Fibroblast of mammary gland (primary cell): ENCODE data around the gene MRPL3.

ENCODE experiments used
- DNase-seq: peaks from one replicate; pipeline ENCODE4 v3.0.0-alpha.2; 2010; ENCODE audit warnings: low read depth
- H3K4me3 ChIP-seq: 2 replicates; pipeline ENCODE4 v1.5.1; 2011; ENCODE audit warnings: low read depth, mild to moderate bottlenecking, low read length, moderate library complexity; ENCODE audit not compliant: control insufficient read depth
- TF ChIP-seq, protein P1 (sequence below): conservative IDR thresholded peaks from 2 replicates; pipeline ENCODE4 v1.5.1; 2011; ENCODE audit warnings: low read depth, low read length, inconsistent platforms; ENCODE audit not compliant: control insufficient read depth, insufficient read depth

MRPL3 gene

DNA sequence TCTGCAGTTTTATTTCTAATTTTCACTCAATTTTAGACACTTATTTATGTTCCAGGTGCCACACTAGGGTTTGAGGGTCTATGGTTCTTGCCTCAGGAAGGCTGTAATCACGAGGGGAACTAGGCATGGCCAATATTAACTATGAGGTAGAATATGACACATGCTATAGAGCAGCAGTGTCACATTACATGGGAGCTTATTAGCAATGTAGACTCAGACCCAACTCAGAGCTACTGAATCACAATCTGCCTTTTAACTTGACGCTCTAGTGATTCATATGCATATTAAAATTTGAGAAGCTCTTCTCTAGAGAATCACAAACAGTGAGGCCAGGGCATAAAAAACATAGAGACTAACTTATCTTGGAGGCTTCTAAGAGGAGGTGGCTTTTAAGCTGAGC is 32.8 kb upstream of the MRPL3 start:
- TF ChIP-seq, protein P1, sequence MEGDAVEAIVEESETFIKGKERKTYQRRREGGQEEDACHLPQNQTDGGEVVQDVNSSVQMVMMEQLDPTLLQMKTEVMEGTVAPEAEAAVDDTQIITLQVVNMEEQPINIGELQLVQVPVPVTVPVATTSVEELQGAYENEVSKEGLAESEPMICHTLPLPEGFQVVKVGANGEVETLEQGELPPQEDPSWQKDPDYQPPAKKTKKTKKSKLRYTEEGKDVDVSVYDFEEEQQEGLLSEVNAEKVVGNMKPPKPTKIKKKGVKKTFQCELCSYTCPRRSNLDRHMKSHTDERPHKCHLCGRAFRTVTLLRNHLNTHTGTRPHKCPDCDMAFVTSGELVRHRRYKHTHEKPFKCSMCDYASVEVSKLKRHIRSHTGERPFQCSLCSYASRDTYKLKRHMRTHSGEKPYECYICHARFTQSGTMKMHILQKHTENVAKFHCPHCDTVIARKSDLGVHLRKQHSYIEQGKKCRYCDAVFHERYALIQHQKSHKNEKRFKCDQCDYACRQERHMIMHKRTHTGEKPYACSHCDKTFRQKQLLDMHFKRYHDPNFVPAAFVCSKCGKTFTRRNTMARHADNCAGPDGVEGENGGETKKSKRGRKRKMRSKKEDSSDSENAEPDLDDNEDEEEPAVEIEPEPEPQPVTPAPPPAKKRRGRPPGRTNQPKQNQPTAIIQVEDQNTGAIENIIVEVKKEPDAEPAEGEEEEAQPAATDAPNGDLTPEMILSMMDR = no peak
- DNase-seq = peak; percentile 93
- no peak overlapping the region for H3K4me3 ChIP-seq

DNA sequence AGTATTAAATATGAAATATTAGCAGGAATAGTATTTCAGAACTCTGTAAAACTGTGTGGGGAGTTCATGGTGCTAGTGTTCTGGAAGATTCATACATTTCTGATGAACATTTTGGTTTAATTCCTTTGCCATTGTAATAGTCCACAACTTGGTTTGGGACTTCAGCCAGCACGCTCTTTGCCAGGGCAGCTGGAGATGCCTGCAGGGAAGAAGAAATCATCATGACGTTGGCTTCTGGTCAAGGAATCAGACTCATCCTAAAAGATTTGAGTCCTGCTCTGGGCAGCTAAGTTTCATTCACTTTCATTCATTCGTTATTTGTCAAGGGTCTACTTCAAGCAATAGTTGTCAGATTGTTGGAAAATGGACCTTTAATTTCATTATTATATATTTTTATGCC is 32.4 kb upstream of the MRPL3 start:
- DNase-seq = peak; percentile 83
- no peak overlapping the region for H3K4me3 ChIP-seq
- TF ChIP-seq, protein P1 = no peak

DNA sequence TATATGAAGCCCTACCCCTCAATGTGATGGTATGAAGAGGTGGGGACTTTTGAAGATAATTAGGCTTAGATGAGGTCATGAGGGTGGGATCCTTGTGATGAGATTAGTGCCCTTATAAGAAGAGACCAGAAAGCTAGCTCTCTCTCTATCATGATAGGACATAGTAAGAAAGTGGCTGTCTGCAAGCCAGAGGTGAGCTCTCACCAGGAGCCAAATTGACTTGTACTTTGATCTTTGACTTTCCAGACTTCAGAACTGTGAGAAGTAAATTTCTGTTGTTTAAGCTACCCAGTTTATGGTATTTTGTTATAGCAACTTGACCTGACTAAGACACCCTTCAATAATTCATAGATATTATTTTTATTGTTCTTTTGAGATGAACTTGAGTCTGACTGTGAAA is 29.9 kb upstream of the MRPL3 start:
- no peak for DNase-seq
- H3K4me3 ChIP-seq = no peak overlapping the region
- TF ChIP-seq, protein P1 = no peak

DNA sequence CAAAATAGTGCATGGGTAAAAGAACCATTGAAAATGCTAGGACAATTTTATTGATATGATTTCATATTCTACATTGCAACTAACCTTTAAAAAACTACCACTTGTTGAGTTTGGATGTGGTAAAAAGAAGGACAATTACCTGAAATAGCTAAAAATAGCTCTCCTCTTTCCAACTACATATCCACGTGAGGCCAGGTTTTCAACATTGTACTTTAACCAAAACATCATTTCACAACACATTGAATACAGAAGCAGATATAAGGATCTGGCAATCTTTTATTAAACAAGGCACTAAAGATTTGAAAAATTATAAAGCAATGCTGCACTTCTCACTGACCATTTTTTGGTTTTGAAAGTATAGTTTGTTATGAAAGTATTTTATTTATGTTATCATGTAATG is 28.1 kb upstream of the MRPL3 start:
- TF ChIP-seq, protein P1 = no peak
- no peak for DNase-seq
- H3K4me3 ChIP-seq = no peak overlapping the region

- DNase-seq = no peak
- TF ChIP-seq, protein P1 = no peak
- no peak overlapping the region for H3K4me3 ChIP-seq
Observed at GRCh38 chr3:131530388-131530787, 27.6 kb upstream of the MRPL3 start.

GRCh38 chr3:131526801-131527347 is 24.1 kb upstream of the MRPL3 start:
- peak overlapping the region; percentile 42 for H3K4me3 ChIP-seq
- TF ChIP-seq, protein P1 = peak; percentile 54
- DNase-seq = peak; percentile 62

- no peak for DNase-seq
- H3K4me3 ChIP-seq = no peak overlapping the region
- TF ChIP-seq, protein P1 = no peak
Observed at GRCh38 chr3:131518680-131519079, 15.9 kb upstream of the MRPL3 start.
